Activated CD8-positive, alpha-beta memory T cell treated with anti-CD3 and anti-CD28 coated beads for 1 hour (primary cell): ENCODE data around the gene ST6GALNAC4.
A peak's percentile ranks its signal among the peaks of the same experiment; 100 is the strongest.

Source experiments
- DNase-seq, 2 donors: peaks; one replicate each; pipeline ENCODE4 v3.0.0-alpha.2; 2020; ENCODE audit warnings: low read depth in 1 of 2; ENCODE audit errors: extremely low read depth in 1 of 2

ST6GALNAC4 gene

DNA sequence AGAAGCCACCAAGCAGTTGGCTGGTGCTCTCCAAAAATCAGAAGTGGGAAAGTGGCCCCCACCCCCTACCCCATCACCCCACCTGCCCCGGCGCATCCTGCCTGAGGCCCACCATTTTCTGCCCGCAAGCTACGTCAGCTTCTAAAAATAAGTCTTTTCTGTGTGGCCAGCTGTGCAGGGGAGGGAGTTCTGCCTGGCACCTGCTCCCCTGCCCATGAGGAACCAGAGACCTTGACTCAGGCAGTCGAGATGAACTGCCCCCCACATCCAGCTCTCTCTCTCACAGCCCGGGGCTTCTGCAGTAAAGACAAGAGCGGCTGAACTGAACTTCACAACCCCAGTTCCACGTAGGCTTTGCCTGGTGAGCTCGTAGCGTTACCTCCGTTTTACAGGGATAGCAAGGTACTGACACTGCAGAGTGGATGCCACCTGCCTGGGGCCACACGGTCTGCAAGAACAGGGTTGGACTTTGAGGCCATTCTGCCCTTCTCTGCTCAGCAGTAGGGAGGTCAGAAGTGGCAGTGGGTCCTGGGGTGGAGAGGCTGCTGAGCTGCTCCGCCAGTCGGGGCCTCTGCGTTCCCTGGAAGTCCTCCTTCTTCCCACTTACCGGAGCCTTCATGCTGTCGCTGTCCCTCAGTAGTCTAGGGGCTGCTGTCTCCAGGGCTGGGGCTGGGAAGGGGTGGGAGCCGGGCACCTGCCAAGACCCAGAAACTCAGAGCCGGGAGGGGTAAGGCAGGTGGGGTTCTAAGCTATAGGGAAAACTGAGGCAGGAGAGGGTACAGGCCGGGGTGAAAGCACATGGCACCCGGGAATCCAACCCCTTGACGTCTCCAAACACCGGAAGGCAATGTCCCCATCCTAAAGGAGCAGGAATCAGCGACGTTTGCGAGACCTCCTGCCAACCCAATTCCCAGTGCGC, 781 bp downstream of the ST6GALNAC4 start:
- DNase-seq, result no peak

DNA sequence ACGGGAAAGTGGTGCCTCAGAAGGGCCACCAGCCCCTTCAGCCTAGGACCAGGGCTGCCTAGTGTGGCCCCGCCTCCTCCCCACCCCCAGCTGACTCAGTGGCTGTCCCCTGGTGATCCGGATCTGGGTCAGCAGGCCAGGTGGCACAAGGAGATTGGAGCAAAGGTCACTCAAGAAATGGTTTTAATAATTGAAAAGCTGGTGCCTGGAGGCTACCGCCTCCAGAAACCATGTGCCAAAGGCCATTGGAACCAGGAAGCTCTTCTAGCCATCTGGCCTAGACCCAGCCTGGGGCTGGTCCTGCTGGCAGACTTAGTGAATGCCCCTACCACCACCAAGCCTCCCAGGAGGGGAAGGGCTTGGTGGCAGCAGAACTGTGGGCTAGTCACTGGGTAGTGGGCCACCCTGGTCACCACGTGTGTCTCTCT, 1.5 kb downstream of the ST6GALNAC4 start:
- no peak for DNase-seq

DNA sequence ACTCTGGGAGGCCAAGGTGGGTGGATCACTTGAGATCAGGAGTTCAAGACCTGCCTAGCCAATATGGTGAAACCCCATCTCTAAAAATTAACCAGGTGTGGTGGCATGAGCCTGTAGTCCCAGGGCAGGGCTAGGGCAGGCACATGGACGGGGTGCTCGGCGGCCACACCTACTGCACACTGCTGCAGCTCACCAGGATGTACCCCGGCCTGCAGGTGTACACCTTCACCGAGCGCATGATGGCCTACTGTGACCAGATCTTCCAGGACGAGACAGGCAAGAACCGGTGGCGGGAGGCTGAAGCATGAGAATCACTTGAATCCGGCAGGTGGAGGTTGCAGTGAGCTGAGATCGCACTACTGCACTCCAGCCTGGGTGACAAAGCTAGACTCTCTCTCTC, 3.2 kb downstream of the ST6GALNAC4 start:
- no peak for DNase-seq

DNA sequence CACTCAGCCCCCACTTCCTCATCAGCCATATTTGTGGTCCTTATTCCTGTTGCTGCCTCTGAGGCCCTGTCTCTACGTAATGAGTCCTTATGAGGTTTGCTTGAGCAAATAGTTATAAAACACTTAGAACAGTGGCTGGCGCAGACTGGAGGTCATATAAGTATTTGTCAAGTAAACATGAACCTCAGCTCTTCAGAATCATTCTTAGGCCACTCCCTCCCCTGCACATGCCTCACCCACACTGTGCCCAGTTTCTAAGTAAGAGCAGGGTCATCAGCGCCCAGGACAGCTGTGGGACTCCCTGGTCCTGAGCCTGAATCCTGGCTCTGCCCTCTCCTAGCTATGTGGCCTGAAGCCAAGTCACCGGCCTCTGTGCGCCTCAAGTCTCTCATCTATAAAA, 4.0 kb downstream of the ST6GALNAC4 start:
- DNase-seq, result no peak

- no peak for DNase-seq
These were observed 4.5 kb downstream of the ST6GALNAC4 start for GRCh38 chr9:127912296-127912695.

DNA sequence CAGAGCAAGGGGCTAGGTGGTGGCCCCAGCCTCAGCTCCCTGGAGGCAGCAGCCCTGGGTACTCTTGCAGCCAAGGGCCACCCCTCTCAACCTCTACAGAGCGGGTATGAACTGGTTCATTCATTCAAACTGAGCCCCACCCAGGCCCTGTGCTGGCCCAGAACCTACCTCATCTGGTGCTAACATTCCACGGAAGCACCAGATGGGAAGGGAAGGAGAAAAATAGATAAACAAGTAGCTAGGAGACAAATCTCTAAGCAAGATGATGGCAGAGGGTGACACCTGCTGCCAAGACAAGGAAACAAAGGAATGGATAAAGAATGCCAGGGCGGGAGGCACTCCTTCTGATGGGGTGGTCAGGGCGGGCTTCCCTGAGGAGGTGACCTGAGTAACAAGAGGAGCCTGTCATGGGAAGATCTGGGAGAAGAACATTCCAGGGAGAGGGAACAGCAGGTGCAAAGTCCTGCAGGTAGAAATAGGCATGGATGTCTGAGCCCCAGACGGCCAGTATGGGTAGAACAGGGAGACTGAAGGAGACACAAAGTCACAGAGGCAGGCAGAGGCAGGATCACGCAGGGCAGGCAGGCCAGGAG, 6.1 kb downstream of the ST6GALNAC4 start:
- no peak for DNase-seq

DNA sequence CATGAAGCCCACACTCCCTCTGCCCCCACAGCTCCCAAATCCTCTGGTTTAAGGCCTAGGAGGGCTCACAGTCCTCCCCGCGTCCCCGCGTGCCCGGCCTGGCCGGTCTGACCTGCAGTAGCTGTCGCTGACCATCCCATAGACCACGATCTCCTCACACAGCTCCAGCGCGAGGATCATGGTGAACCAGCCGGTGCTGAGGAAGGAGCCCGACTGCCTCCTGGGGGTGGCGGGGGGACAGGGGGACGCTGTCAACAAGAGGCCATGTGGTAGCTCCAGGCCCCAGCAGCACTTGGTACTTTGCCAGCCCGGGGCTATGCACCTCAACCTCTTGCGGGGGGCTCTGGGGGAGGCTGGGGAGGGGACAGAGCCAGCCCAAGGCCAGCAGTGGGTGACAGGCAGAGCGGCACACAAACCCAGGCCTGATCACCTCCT, 7.0 kb downstream of the ST6GALNAC4 start:
- no peak for DNase-seq

DNA sequence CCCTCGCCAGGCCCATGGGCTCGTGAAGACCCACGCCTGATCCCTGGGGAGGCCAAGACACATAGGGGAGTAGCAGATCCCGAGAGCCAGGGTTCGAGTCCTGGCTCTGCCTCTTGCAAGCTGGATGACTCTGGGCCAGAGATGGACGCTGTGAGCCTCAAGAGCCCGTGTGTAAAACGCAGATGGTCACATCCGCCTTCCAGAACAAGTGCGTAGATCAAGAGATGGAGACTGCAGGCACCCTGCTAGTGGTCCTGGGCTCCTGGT, 8.2 kb downstream of the ST6GALNAC4 start:
- DNase-seq, result no peak

- no peak for DNase-seq
These were observed 8.8 kb downstream of the ST6GALNAC4 start for GRCh38 chr9:127907867-127908659.

DNA sequence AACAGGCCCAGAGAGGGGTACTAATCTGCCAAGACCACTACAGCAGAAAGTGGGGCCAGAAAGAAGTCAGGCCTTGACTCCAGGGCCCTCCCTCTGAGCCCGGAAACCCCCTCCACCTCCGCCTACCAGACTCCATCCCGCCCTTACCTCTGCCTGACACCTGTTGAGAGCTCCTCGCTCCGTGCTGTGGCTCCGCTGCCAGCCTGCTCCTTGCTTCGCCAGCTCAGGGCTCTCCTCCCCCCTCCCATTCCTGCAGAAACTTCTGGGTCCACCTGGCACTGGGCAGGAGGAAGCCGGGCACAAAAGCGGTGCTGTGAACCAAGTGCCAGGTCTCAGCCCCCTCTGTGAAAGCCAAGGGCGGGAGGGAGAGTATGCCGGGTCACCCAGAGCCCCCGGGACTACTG, 11.1 kb downstream of the ST6GALNAC4 start:
- DNase-seq, result peak in 1 of 2 donors; percentile 44

DNA sequence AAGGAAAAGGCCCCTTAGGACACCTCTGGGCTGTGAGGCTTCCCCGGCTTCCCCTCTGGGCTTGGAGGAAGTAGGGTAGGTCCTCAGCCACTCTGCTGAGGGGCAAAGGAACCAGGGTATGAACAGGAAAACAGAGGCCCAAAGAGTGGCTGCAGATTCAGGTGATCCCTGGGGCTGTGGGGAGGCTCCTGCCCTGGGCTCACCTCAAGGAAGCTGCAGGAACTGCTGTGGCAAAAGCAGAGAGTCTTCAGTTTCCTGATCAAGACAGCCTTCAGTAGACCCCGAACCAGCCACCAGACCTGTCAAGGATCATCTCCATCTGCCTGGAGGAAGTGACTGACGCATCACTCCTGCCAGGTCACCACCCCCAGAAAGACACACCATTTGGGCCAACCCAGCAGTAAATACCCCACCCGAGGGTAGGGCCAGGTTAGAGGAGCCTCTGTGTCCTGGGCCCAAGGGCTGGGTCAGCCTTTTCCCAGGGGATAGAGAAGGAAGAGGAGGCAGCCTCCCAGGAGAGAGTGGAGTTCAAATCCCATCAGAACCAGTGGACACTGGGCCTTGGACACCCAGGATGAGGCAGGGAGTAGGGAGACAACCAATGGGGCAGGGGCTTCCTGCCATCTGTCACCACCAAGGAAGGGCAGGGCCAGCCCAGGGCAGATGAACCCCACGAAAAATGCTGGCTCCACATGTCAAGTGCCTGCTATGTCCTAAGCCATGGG, 11.7 kb downstream of the ST6GALNAC4 start:
- DNase-seq, result peak in 1 of 2 donors; percentile 56

DNA sequence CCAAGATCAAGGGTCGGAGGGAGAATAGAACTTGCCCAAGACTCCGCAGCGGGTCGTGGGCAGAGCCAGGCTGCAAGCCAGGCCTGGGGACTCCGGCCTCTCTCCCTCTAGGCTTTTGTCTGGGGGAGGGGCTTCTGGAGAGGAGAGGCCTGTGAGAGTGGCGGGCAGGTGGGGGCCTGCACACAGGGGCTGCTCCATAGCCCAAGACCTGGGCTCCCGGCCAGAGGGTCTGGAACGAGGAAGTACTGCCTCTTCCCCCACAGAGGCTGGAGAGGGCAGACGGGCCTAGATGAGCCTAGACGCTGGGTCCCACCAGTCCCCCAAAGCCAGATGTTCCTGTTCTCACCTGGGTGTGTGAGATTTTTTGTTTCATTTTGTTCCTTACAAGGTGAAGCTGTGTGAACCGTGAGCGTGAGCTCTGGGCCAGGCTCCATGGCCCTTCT, 12.3 kb downstream of the ST6GALNAC4 start:
- DNase-seq, result no peak

GRCh38 chr9:127903557-127904475, 13.0 kb downstream of the ST6GALNAC4 start:
- peak in 1 of 2 donors; percentile 57 for DNase-seq

GRCh38 chr9:127899128-127899943, 17.5 kb downstream of the ST6GALNAC4 start, which contains the start of gene ST6GALNAC6:
Gene ST6GALNAC6 (minus strand): TSS chr9:127899603. CDS start chr9:127897981, 1,622 bp downstream.
- peak in 1 of 2 donors; percentile 59 for DNase-seq

- DNase-seq, result no peak
These were observed 18.3 kb downstream of the ST6GALNAC4 start for GRCh38 chr9:127898433-127899127.

DNA sequence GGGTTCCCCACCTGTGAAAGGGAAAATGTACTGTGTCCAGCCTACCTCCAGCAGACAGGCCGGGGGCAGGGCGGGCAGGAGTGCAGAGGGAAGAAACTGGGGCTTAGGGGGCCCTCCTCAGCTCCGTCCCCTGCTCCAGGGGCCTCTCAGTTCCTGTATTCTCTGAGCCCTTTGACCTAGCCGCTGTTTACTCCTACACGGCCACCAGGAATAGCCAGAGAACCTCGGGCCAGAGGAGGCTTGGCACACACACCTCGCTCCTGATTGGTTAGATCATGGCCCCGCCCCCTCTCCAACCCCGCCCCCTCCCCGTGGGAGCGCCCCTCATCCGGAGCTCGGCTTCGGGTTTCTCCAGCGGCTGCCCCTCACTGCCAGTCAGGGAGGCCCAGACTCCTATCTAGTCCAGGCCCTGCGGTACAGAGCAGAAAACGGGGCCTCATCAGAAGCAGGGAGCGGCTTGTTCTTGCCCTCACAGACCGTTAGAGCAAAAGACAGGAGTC, 19.6 kb downstream of the ST6GALNAC4 start:
- DNase-seq, result no peak

GRCh38 chr9:127896395-127897192, 20.2 kb downstream of the ST6GALNAC4 start:
- DNase-seq, result no peak
